GM18951 (cell line): Measurements from ENCODE around the gene UGT2B15.
"Not testable (repeated sequence)": the region's sequence is repeated elsewhere in the genome, so short reads cannot be mapped to it uniquely, and the experiment has no call there.

Source experiments
- POLR2A ChIP-seq: IDR thresholded peaks from 4 replicates; pipeline ENCODE4 v1.6.1; 2011; ENCODE audit warnings: mild to moderate bottlenecking; ENCODE audit not compliant: insufficient read length, insufficient read depth; ENCODE audit errors: extremely low read depth
- in situ Hi-C: fragments of 300-500 bp; cut with MboI; formaldehyde crosslinking; loops from one replicate; pipeline ENCODE4 v1.12.0; 2022; ENCODE audit warnings: low sequenced_read_pairs, mixed read lengths, inconsistent platforms; ENCODE audit not compliant: unreplicated experiment

UGT2B15 gene

GRCh38 chr4:68670479-68670939 is at the start of gene UGT2B15:
Gene UGT2B15, minus strand, starts transcription at chr4:68670652. Its CDS starts 34 bp downstream, at chr4:68670618.
- in situ Hi-C loops: not testable (repeated sequence)

DNA sequence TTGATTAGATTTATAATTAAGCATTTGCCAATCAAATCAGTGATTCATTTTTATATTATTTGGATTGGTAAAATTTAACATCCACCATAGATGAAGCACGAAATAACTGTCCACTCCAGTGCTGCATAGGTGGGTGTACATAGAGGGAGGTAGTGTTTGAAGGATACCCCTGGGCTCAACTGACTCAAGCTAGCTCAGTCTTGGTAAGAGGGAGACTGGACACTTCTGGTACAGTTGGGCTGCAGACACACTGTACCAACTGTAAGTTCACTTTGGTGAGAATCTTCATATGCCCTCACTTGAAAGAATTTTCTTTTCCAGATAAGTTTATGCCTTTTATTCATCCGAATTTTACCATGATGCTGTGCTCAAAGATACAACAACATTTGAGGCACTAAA is 48.6 kb upstream of the UGT2B15 start:
- no peak for TF ChIP-seq POLR2A
- in situ Hi-C loops: no loop called here

DNA sequence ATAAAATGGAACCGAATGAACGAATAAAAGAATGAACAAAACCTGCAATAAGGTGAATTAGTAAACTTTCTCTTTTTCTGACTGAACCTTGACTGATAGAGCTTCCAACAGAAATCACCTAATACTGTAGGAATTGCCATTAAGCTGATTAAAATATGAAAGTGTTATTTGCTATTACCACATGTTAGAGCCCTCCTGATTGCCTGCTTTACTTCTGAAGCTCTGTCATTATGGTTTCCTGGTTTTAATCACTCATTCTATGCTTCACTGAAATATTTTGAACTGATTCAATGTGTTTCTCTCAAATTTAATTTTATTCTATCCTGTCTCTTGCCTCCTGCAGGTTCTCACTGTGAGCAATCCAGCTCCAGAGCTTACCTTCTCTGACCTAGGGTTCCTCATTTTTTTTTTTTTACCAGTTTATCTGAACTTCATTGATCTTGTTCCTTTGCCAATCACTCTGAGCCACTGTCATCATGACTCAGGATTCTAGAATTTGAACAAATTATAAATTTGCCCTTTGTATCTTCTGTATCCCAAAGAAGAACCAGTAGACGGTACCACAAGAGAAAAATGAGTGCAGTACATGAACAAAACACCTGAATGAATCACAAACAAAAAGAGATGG is 48.1 kb upstream of the UGT2B15 start:
- in situ Hi-C loops: no loop called here
- no peak for TF ChIP-seq POLR2A

DNA sequence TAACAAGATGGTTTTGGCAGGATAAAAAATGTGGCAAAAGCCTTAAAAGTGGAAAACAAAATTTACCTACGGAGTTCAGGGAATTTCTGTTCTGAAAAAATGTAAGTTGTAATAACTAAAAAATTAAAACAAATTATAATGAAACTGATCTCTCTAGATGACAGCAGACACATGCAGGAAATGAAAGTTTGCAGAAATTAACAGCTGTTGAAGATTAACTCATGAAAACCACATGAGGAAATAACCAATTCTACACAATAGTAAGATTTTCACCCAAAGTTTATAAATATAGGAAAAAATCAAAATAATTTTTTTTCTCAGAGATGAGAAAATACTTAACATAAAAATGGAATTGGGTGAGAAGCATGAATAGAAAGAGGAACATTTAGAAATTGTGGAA is 47.5 kb upstream of the UGT2B15 start:
- TF ChIP-seq POLR2A: no peak

GRCh38 chr4:68714400-68714799 is 43.9 kb upstream of the UGT2B15 start:
- in situ Hi-C loops: no loop called here
- no peak for TF ChIP-seq POLR2A

More for the DNA sequence above, 47.5 kb upstream of the UGT2B15 start:
- in situ Hi-C loops: no loop called here

DNA sequence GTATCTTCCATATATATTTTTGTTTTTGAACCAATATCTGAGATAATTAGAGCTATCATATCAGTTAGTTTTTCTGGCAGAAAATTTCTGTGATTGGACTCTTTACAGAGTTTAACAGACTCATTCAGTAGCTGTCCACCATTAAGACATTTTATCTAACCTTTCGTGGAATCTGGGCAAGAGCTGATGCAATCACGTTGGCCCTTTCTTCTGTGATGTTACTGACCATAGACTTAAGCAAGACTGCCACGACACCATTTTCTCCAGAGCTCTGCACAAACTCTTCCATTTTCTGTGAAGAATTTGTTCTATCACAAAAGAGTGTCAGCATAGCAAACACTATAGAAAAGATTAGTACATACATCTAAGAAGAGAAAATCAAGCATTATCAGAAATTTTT is 41.8 kb upstream of the UGT2B15 start:
- no peak for TF ChIP-seq POLR2A

DNA sequence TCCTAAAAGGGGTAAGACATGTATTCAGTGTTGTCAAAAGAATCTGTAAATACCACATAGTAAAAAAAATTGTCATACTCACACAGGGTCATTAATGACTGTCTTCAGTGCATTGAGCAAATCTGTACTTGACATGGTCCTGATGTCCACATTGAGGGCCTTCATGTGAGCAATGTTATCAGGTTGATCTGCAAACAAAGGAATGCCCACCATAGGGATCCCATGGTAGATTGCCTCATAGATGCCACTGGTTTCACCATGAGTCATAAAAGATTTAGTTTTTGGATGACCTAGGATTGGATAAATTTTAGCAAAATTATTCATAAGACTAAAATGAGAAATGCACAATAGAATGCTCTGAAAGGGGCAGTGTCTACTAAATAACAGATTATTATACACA is 38.1 kb upstream of the UGT2B15 start:
- in situ Hi-C loops: no loop called here
- TF ChIP-seq POLR2A: no peak

More for the DNA sequence above, 41.8 kb upstream of the UGT2B15 start:
- in situ Hi-C loops: no loop called here

DNA sequence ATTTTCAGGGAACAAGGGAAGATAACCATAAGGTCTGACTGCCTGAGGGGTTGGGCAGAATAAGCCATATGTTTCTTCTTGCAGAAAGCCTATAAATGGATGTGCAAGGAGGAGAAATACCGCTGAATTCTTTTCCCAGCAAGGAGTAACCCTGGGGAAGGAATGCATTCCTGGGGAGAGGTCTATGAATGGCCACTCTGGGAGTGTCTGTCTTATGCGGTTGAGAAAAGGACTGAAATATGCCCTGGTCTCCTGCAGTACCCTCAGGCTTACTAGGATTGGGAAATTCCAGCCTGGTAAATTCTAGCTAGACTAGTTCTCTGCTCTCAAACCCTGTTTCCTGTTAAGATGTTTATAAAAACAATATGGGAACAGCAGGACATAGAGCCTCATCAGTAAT is 32.7 kb upstream of the UGT2B15 start:
- in situ Hi-C loops: not testable (repeated sequence)

GRCh38 chr4:68700152-68700551 is 29.7 kb upstream of the UGT2B15 start:
- no peak for TF ChIP-seq POLR2A
- in situ Hi-C loops: no loop called here

DNA sequence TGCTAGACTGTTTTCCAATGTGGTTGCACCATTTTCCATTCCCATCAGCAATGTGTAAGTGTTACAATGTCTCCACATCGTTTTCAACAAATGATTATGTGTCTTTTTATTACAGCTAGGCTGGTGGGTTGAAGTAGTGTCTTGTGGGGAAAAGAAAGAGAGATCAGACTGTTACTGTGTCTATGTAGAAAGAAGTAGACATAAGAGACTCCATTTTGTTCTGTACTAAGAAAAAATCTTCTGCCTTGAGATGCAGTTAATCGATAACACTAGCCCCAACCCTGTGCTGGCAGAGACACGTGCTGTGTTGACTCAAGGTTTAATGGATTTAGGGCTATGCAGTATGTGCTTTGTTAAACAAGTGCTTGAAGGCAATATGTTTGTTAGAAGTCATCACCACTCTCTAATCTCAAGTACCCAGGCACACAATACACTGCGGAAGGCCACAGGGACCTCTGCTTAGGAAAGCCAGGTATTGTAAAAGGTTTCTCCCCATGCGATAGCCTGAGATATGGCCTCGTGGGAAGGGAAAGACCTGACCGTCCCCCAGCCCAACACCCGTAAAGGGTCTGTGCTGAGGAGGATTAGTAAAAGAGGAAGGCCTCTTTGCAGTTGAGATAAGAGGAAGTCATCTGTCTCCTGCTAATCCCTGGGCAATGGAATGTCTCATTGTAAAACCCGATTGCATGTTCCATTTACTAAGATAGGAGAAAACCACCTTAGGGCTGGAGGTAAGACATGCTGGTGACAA is 23.0 kb upstream of the UGT2B15 start:
- in situ Hi-C loops: no loop called here
- no peak for TF ChIP-seq POLR2A

DNA sequence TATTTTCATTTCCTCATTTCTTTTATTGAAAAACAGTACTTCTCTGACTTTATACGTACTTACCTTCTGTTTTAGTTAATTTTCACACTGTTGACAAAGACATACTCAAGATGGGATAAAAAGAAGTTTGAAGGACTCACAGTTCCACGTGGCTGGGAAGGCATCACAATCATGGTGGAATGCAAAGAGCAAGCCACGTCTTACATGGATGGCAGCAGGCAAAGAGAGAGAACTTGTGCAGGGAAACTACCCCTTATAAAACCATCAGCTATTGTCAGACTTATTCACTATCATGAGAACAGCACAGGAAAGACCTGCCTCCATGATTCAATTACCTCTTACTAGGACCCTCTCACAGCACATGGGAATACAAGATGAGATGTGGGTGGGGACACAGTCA is 20.7 kb upstream of the UGT2B15 start:
- in situ Hi-C loops: no loop called here
- no peak for TF ChIP-seq POLR2A

DNA sequence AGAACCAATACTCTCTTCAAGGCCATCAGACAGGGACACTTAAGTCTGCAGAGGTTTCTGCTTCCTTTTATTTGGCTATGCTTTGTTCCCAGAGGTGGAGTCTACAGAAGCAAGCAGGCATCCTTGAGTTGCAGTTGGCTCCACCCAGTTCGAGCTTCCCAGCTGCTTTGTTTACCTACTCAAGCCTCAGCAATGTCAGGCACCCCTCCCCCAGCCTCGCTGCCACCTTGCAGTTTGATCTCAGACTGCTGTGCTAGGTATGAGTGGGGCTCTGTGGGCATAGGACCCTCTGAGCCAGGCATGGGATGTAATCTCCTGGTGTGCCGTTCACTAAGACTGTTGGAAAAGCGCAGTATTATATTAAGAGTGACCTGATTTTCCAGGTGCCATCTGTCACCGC is 12.6 kb upstream of the UGT2B15 start:
- no peak for TF ChIP-seq POLR2A
- in situ Hi-C loops: no loop called here

GRCh38 chr4:68681298-68681697 is 10.8 kb upstream of the UGT2B15 start:
- in situ Hi-C loops: not testable (repeated sequence)

DNA sequence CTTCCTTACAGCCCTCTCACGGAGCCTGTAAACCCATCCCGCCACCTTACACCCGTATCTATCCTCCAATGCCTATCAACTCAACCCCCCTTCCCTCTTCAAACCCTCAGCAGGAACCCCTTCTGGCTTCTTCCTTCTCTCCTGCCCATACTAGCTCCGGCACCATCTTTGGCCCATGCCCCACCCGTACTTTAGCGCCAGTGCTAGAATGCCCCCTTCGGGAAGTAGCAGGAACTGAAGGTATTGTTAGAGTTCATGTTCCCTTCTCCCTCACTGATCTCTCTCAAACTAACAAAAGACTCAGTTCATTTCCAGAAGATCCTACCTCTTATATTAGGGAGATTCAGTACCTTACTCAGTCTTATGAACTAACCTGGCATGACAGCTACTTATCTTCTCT is 2.7 kb upstream of the UGT2B15 start:
- in situ Hi-C loops: no loop called here

GRCh38 chr4:68671217-68671616 is 765 bp upstream of the UGT2B15 start:
- in situ Hi-C loops: not testable (repeated sequence)

More for the DNA sequence above, 2.7 kb upstream of the UGT2B15 start:
- TF ChIP-seq POLR2A: no peak

DNA sequence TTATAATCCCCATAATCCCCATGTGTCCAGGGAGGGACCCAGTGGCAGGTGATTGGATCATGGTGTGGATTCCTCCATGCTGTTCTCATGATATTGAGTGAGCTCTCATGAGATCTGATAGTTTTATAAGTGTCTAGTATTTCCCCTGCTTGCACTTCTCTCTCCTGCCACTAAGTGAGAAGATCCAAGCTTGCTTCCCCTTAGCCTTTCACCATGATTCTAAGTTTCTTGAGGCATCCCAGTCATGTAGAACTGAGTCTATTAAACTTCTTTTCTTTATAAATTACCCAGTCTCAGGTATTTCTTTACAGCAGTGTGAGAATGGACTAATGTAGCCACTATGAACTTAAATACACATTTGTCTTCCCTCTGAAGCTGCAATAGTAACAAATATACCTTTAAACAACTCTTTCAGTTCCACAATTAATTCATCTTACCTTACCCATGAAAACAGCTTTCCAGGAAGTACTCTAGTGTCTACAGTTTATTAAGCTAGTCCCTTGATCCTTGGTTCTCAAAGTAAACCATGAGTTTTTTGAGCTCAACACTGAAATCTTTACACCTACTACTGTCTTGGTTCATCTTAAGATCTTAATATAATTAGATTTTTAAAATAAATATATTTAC is 1.8 kb downstream of the UGT2B15 start:
- in situ Hi-C loops: not testable (repeated sequence)

DNA sequence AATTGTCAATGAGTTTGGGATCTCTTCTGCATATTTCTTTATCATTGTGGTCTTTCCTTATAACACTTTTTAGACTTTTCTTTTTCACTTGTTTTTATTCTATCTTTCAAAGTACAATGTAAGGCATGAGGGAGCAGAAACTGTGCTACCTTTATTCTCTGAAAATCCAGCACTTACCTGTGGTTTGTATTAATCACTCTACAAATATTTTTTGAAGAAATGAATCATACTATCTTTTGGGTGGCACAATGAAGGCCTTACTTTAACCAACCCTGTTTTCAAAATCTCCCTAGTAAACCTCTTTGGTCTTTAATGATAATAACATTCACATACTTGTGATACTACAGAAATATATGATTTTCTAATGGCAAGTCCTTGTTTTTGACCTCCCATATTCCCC is 2.9 kb downstream of the UGT2B15 start:
- in situ Hi-C loops: not testable (repeated sequence)

GRCh38 chr4:68664721-68665120 is 5.7 kb downstream of the UGT2B15 start:
- in situ Hi-C loops: loop anchor here (5.0 kb wide), 1 partner anchor 107 kb away; no protein-coding TSS in a partner anchor
